WTC11 (cell line): ENCODE results near the gene AKAP7. TPM values are rescaled to one million over a fixed set of nuclear protein-coding genes. Genes with fewer than 3 reads are reported as not detected.

Experiments used
- ATAC-seq: fragments of 200-7000 bp; cut with Tn5 transposase; 2 replicates; pipeline ENCODE4 v1.10.0; 2021; ENCODE audit warnings: mild to moderate bottlenecking, moderate library complexity
- CTCF ChIA-PET: fragments of 300-600 bp; sonication (Branson Sonifier 250); formaldehyde crosslinking; loops from one replicate; lab custom pipeline; 2021; ENCODE audit warnings: antibody characterized with exemption; lab: Charles Lee
- POLR2A ChIA-PET: fragments of 350-600 bp; sonication (Branson Sonifier 250); formaldehyde crosslinking; loops from one replicate; lab custom pipeline; 2021; ENCODE audit warnings: antibody characterized with exemption; lab: Charles Lee
- DNase-seq: peaks from one replicate; pipeline ENCODE4 v3.0.0; 2021; ENCODE audit warnings: low spot score
- H3K27ac Mint-ChIP-seq: 2 replicates; pipeline ENCODE4 v1.8.0; 2021; ENCODE audit warnings: mixed read lengths
- H3K27me3 Mint-ChIP-seq: 2 replicates; pipeline ENCODE4 v1.8.0; 2021; ENCODE audit warnings: low read depth, mild to moderate bottlenecking, moderate library complexity, mixed read lengths
- H3K36me3 Mint-ChIP-seq: 2 replicates; pipeline ENCODE4 v1.8.0; 2021; ENCODE audit warnings: mixed read lengths
- H3K4me1 Mint-ChIP-seq: 2 replicates; pipeline ENCODE4 v1.8.0; 2022; ENCODE audit warnings: mixed read lengths
- H3K4me3 Mint-ChIP-seq: 2 replicates; pipeline ENCODE4 v1.8.0; 2021; ENCODE audit warnings: mild to moderate bottlenecking, moderate library complexity, mixed read lengths
- H3K9me3 Mint-ChIP-seq: 2 replicates; pipeline ENCODE4 v1.8.0; 2021; ENCODE audit warnings: mixed read lengths
- ARID4B ChIP-seq: sonication (generic); formaldehyde crosslinking; IDR thresholded peaks from 2 replicates; pipeline ENCODE4 v1.8.0; 2023; ENCODE audit warnings: missing genetic modification reagents, mild to moderate bottlenecking, borderline replicate concordance
- CBFB ChIP-seq: sonication (generic); formaldehyde crosslinking; IDR thresholded peaks from 2 replicates; pipeline ENCODE4 v1.8.1; 2022; ENCODE audit warnings: mild to moderate bottlenecking, low read depth, missing genetic modification reagents
- CREM ChIP-seq: sonication (generic); formaldehyde crosslinking; IDR thresholded peaks from 2 replicates; pipeline ENCODE4 v1.8.1; 2022; ENCODE audit warnings: mild to moderate bottlenecking, missing genetic modification reagents, moderate library complexity
- E2F1 ChIP-seq: sonication (generic); formaldehyde crosslinking; IDR thresholded peaks from 2 replicates; pipeline ENCODE4 v1.8.0; 2022; ENCODE audit warnings: mild to moderate bottlenecking, missing genetic modification reagents
- ELF4 ChIP-seq: sonication (generic); formaldehyde crosslinking; IDR thresholded peaks from 2 replicates; pipeline ENCODE4 v1.8.1; 2022; ENCODE audit warnings: low read depth, mild to moderate bottlenecking, moderate library complexity, missing genetic modification reagents
- FOXJ3 ChIP-seq: sonication (generic); formaldehyde crosslinking; IDR thresholded peaks from 2 replicates; pipeline ENCODE4 v1.9.0; 2021; ENCODE audit warnings: missing genetic modification reagents, mild to moderate bottlenecking, borderline replicate concordance
- GRHL2 ChIP-seq: fragments of 250-450 bp; sonication (Bioruptor Pico); IDR thresholded peaks from 2 replicates; pipeline ENCODE4 v1.8.0; 2022; ENCODE audit warnings: mild to moderate bottlenecking, moderate library complexity; ENCODE audit not compliant: insufficient replicate concordance, severe bottlenecking
- GTF2I ChIP-seq: fragments of 250-450 bp; sonication (Bioruptor Pico); conservative IDR thresholded peaks from 2 replicates; pipeline ENCODE4 v1.4.0; 2021; ENCODE audit warnings: mild to moderate bottlenecking
- HMGA2 ChIP-seq: fragments of 250-450 bp; sonication (Bioruptor Pico); IDR thresholded peaks from 2 replicates; pipeline ENCODE4 v1.4.0; 2021; ENCODE audit warnings: mild to moderate bottlenecking, moderate library complexity
- MXD4 ChIP-seq: fragments of 250-450 bp; sonication (Bioruptor Pico); IDR thresholded peaks from 2 replicates; pipeline ENCODE4 v1.8.0; 2021; ENCODE audit warnings: mild to moderate bottlenecking, moderate library complexity, borderline replicate concordance
- NFE2L1 ChIP-seq: sonication (generic); formaldehyde crosslinking; IDR thresholded peaks from 2 replicates; pipeline ENCODE4 v1.8.1; 2023; ENCODE audit warnings: missing genetic modification reagents
- NR2C2 ChIP-seq: sonication (generic); formaldehyde crosslinking; IDR thresholded peaks from 2 replicates; pipeline ENCODE4 v1.8.0; 2022; ENCODE audit warnings: mild to moderate bottlenecking, missing genetic modification reagents
- PREB ChIP-seq: sonication (generic); formaldehyde crosslinking; IDR thresholded peaks from 2 replicates; pipeline ENCODE4 v1.8.1; 2022; ENCODE audit warnings: mild to moderate bottlenecking, missing genetic modification reagents, moderate library complexity, borderline replicate concordance
- RORB ChIP-seq: fragments of 250-450 bp; sonication (Bioruptor Pico); IDR thresholded peaks from 2 replicates; pipeline ENCODE4 v1.9.0; 2021; ENCODE audit warnings: mild to moderate bottlenecking
- SMAD3 ChIP-seq: sonication (generic); formaldehyde crosslinking; IDR thresholded peaks from 2 replicates; pipeline ENCODE4 v1.8.0; 2022; ENCODE audit warnings: missing genetic modification reagents, mild to moderate bottlenecking, borderline replicate concordance
- TEAD1 ChIP-seq: sonication (generic); formaldehyde crosslinking; IDR thresholded peaks from 2 replicates; pipeline ENCODE4 v1.8.0; 2022; ENCODE audit warnings: mild to moderate bottlenecking, missing genetic modification reagents
- USF2 ChIP-seq: sonication (generic); formaldehyde crosslinking; IDR thresholded peaks from 2 replicates; pipeline ENCODE4 v1.8.1; 2023; ENCODE audit warnings: mild to moderate bottlenecking, missing genetic modification reagents, moderate library complexity
- ZNF219 ChIP-seq: sonication (generic); formaldehyde crosslinking; IDR thresholded peaks from 2 replicates; pipeline ENCODE4 v1.8.0; 2023; ENCODE audit warnings: missing genetic modification reagents, mild to moderate bottlenecking, borderline replicate concordance
- ZNF232 ChIP-seq: sonication (generic); formaldehyde crosslinking; IDR thresholded peaks from 2 replicates; pipeline ENCODE4 v1.8.0; 2022; ENCODE audit warnings: mild to moderate bottlenecking, missing genetic modification reagents
- ZNF423 ChIP-seq: fragments of 250-450 bp; sonication (Bioruptor Pico); IDR thresholded peaks from 2 replicates; pipeline ENCODE4 v2.1.2; 2022; ENCODE audit warnings: mild to moderate bottlenecking, moderate library complexity
- ZNF512 ChIP-seq: sonication (generic); formaldehyde crosslinking; IDR thresholded peaks from 2 replicates; pipeline ENCODE4 v1.8.1; 2022; ENCODE audit warnings: missing genetic modification reagents, borderline replicate concordance
- ZNF532 ChIP-seq: fragments of 250-450 bp; sonication (Bioruptor Pico); IDR thresholded peaks from 2 replicates; pipeline ENCODE4 v1.9.0; 2021; ENCODE audit warnings: mild to moderate bottlenecking, borderline replicate concordance
- total RNA-seq: library from RNA; stranded (reverse); gene quantifications from 3 replicates; pipeline ENCODE4 v1.2.3, GENCODE V29; 2021

AKAP7 gene
- total RNA-seq, 1 experiment from 2014 or later: 10.9 TPM

- ATAC-seq: no peak
- Mint-ChIP-seq H3K36me3 (no peaks in the 10 kb centered on the region), H3K9me3 (no peaks in the 10 kb centered on the region), H3K4me1 (peaks cover 8% of the 10 kb centered on the region; the same call in 1 of the 2 replicates), H3K27ac (no peak overlapping the region), H3K4me3 (no peak overlapping the region), H3K27me3 (no peaks in the 10 kb centered on the region)
- DNase-seq: no peak
- ChIA-PET POLR2A (no interaction called here), CTCF (interaction anchor here (1.0 kb wide), 1 partner anchor 453 kb away, joined by 3 read pairs; the partner anchor contains the start of gene MED23)
- TF ChIP-seq NR2C2 (no peak), PREB (CRISPR knock-in tag) (no peak), USF2 (CRISPR knock-in tag) (no peak), ZNF232 (CRISPR knock-in tag) (no peak), TEAD1 (CRISPR knock-in tag) (no peak), GRHL2 (CRISPR knock-in tag) (no peak), E2F1 (CRISPR knock-in tag) (no peak), NFE2L1 (CRISPR knock-in tag) (no peak), RORB (CRISPR knock-in tag) (no peak), MXD4 (CRISPR knock-in tag) (no peak), ELF4 (CRISPR knock-in tag) (no peak), SMAD3 (CRISPR knock-in tag) (no peak), ZNF512 (no peak), ZNF219 (no peak), CREM (CRISPR knock-in tag) (no peak), ZNF423 (no peak), FOXJ3 (CRISPR knock-in tag) (no peak), HMGA2 (CRISPR knock-in tag) (no peak), CBFB (CRISPR knock-in tag) (no peak)
These were observed 40.3 kb downstream of the AKAP7 start for GRCh38 chr6:131175564-131175963.

GRCh38 chr6:131177996-131178395 lies 42.7 kb downstream of the AKAP7 start:
- Mint-ChIP-seq H3K4me1 (peaks cover 10% of the 10 kb centered on the region), H3K4me3 (no peak overlapping the region), H3K36me3 (no peaks in the 10 kb centered on the region), H3K9me3 (no peaks in the 10 kb centered on the region), H3K27ac (no peak overlapping the region), H3K27me3 (no peaks in the 10 kb centered on the region)
- CTCF ChIA-PET: no interaction called here
- POLR2A ChIA-PET: no interaction called here
- DNase-seq: no peak
- no peak for ATAC-seq
- no peak for TF ChIP-seq ARID4B (CRISPR knock-in tag)
- TF ChIP-seq ZNF532 (CRISPR knock-in tag): no peak
- TF ChIP-seq CREM (CRISPR knock-in tag): no peak
- no peak for TF ChIP-seq GTF2I (CRISPR knock-in tag)
- no peak for TF ChIP-seq GRHL2 (CRISPR knock-in tag)
